ENCODE measurements around the gene WIZ. TPM values are rescaled to one million over a fixed set of nuclear protein-coding genes. Genes with fewer than 3 reads are reported as not detected.

WIZ gene
- total and polyA plus RNA-seq, 11 donors = 19.0 to 52.4 (median 25.7) TPM

GRCh38 chr19:15374796-15375440, 74.8 kb downstream of the WIZ start:
- peak; percentile 61 to 88 (median 83) for DNase-seq
- intact Hi-C loops (cut with DNase I) = loop anchor here in 9 of 10 donors (2.0 to 10.0 kb wide), 13 partner anchors 42 to 248 kb away; partner anchors contain the start of genes BRD4 (in 3 of the 9), AKAP8L (in 2 of the 9) and WIZ (in 1 of the 9)
- H3K9me3 ChIP-seq = no peaks in the 10 kb centered on the region
- WGBS, 4 donors = 19 to 29% (median 25%) methylated on average over 19 to 24 of the region's 24 CpGs
- H3K27ac ChIP-seq = peak overlapping the region; percentile 25 to 96 (median 74)
- peak; percentile 26 to 57 (median 44) for ATAC-seq
- H3K4me1 ChIP-seq = peaks cover 24 to 68% (median 52%) of the 10 kb centered on the region in 12 donors
- peaks cover 3 to 43% (median 33%) of the 10 kb centered on the region in 9 donors for H3K36me3 ChIP-seq
- H3K27me3 ChIP-seq = no peaks in the 10 kb centered on the region
- peak overlapping the region in 9 of 12 donors; percentile 6 to 42 (median 16) for H3K4me3 ChIP-seq
- TF ChIP-seq CTCF (IDR thresholded peaks at IDR 0.05) = no peak
- no peak for TF ChIP-seq POLR2A (IDR thresholded peaks at IDR 0.05)

- Histone ChIP-seq H3K9me3 (no peaks in the 10 kb centered on the region), H3K4me3 (peak overlapping the region in 9 of 12 donors; percentile 6 to 42 (median 16)), H3K27me3 (no peaks in the 10 kb centered on the region), H3K27ac (peak overlapping the region; percentile 25 to 96 (median 74)), H3K4me1 (peaks cover 24 to 67% (median 52%) of the 10 kb centered on the region in 12 donors), H3K36me3 (peaks cover 6 to 50% (median 40%) of the 10 kb centered on the region in 9 donors)
- ATAC-seq = peak in 2 of 4 donors; percentile 1 to 5
- WGBS, 4 donors = 40 to 58% (median 50%) methylated on average over 10 to 21 of the region's 21 CpGs
- peak in 2 of 5 donors; percentile 56 to 70 for DNase-seq
- TF ChIP-seq CTCF (IDR thresholded peaks at IDR 0.05) = no peak
- TF ChIP-seq POLR2A (IDR thresholded peaks at IDR 0.05) = no peak
- intact Hi-C loops (cut with DNase I) = loop anchor here in 4 of 10 donors (2.0 to 10.0 kb wide), 4 partner anchors 79 to 199 kb away; no protein-coding TSS in a partner anchor
Measured at GRCh38 chr19:15374105-15374651, 75.6 kb downstream of the WIZ start.

- Histone ChIP-seq H3K36me3 (peaks cover 6 to 56% (median 43%) of the 10 kb centered on the region in 9 donors), H3K4me1 (peaks cover 24 to 68% (median 52%) of the 10 kb centered on the region in 12 donors), H3K4me3 (no peak overlapping the region), H3K9me3 (no peaks in the 10 kb centered on the region), H3K27ac (peak overlapping the region in 8 of 12 donors; percentile 63 to 96 (median 77)), H3K27me3 (no peaks in the 10 kb centered on the region)
- 87 to 94% (median 92%) methylated on average over 19 to 22 of the region's 22 CpGs for WGBS, 4 donors
- TF ChIP-seq POLR2A (IDR thresholded peaks at IDR 0.05) (no peak), CTCF (IDR thresholded peaks at IDR 0.05) (no peak)
- DNase-seq (no peak), ATAC-seq (no peak)
- intact Hi-C loops (cut with DNase I) = loop anchor here in 4 of 10 donors (2.0 to 10.0 kb wide), 4 partner anchors 79 to 199 kb away; no protein-coding TSS in a partner anchor
Measured at GRCh38 chr19:15373644-15374043, 76.1 kb downstream of the WIZ start.

- no peak for TF ChIP-seq POLR2A (IDR thresholded peaks at IDR 0.05)
- TF ChIP-seq CTCF (IDR thresholded peaks at IDR 0.05) = no peak
- no peak overlapping the region for H3K4me3 ChIP-seq
- H3K36me3 ChIP-seq = peaks cover 6 to 63% (median 51%) of the 10 kb centered on the region in 9 donors
- DNase-seq (no peak), ATAC-seq (no peak)
- H3K9me3 ChIP-seq = no peaks in the 10 kb centered on the region
- H3K27ac ChIP-seq = peak overlapping the region in 2 of 12 donors; percentile 75 to 96
- 93 to 97% (median 95%) methylated on average over 28 to 30 of the region's 30 CpGs for WGBS, 4 donors
- H3K4me1 ChIP-seq = peaks cover 22 to 71% (median 53%) of the 10 kb centered on the region in 12 donors
- intact Hi-C loops (cut with DNase I) = loop anchor here in 4 of 10 donors (10.0 kb wide), 3 partner anchors 88 to 198 kb away; no protein-coding TSS in a partner anchor
- H3K27me3 ChIP-seq = no peaks in the 10 kb centered on the region
Measured at GRCh38 chr19:15372891-15373301, 76.9 kb downstream of the WIZ start.
